ENCODE data around the gene CRIP2.
A peak's percentile ranks its signal among the peaks of the same experiment; 100 is the strongest.

Gene CRIP2

GRCh38 chr14:105499256-105500035 is 24.8 kb downstream of the CRIP2 start:
- no peak for DNase-seq (ENCODE audit: low read depth)

DNA sequence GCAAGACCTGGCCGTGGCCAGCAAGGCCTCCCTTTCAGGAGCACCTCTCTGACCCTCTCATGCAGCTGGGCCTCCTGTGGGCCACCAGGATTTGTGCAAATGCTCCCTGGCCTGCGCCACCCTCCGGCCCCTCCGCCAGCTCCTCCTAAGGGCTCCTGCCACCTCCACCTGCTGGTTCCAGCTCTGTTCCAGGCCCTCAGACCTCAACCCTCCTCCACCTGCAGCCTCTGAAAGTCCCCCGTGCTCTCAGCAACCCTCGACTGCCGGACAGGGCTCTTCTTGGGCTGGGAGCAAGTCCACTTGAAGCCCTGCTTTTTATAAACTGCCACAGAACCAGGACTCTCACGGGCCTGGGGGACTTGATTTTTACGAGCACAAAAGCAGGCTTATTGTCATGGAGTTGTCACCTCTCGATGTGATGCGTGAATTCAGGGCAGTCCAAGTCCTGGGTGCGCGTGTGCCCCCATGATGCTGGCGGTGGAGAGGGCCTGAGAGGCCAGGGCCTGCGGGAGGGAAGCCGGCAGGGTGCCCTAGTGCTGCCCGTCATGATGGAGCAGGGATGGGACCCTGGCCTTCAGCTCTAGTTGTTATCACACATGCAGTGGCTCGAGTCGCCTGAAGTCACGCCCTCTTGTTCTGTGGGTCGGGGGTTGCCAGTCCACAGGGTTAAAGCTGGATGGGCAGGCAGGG is 25.6 kb downstream of the CRIP2 start:
- no peak for DNase-seq (ENCODE audit: low read depth)

DNA sequence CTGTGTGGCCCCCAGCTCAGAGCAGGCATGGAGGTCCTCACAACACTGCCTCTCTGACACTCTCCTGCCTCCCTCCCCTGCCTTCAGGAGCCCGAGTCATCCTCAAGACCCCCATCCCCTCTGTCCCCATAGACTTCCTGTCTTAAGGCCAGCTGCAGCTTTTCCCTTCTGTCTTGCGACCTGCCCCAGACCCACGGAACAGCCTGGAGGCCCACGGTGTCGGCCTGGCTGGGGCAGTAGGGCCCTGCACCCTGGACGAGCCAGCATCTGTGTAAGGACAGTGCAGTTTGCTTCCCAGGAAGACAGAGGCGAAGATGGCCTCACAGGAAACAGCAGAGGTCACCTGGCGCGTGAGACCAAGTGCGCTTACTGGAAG is 26.1 kb downstream of the CRIP2 start:
- DNase-seq (ENCODE audit: low read depth), result no peak

DNA sequence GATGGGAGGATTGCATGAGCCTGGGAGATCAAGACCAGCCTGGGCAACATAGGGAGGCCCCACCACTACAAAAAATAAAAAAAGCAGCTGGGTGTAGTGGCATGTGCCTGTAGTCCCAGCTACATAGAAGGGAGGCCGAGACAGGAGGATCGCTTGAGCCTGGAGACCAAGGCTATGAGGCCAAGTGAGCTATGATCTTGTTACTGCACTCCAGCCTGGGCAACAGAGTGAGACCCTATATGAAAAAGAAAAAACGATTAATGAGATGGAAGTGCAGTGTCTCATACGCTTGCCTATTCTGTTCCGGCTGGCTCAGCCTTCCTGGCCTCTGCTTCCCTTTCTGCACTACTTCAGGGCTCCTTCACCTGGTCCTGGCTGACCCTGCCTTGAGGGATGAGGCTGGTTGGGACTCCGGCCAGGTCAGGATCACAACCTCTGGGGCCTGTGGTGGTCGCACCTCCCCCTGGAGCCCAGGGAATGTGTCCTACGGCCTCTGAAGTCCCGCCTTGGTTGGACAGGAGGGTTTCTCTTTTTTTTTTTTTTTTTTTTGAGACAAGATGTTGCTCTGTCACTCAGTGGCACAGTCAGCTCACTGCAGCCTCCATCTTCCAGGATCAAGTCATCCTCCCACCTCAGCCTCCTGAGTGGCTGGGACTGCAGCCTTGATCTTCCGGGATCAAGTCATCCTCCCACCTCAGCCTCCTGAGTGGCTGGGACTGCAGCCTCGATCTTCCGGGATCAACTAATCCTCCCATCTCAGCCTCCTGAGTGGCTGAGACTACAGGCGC is 27.1 kb downstream of the CRIP2 start:
- no peak for DNase-seq (ENCODE audit: low read depth)

- no peak for DNase-seq (ENCODE audit: low read depth)
Observed at GRCh38 chr14:105502446-105503295, 28.1 kb downstream of the CRIP2 start.

DNA sequence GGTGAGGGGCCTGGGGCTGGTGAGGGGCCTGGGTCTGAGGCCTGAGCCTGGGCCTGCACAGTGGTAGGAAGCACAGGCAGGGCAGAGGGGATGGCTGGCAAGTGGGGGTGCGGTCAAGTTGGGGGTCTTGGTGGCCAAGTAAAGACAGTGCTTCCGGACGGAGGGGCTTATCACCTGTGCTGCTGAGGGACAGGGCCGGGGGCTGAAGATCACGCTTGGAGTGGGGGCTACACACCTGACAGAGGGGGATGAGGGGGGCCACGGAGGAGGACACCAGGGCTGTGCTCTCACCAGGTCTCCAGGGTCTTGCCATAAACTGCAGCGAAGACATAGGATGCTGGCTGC is 28.6 kb downstream of the CRIP2 start:
- no peak for DNase-seq (ENCODE audit: low read depth)

- no peak for DNase-seq (ENCODE audit: low read depth)
Observed at GRCh38 chr14:105503935-105504692, 29.5 kb downstream of the CRIP2 start.

DNA sequence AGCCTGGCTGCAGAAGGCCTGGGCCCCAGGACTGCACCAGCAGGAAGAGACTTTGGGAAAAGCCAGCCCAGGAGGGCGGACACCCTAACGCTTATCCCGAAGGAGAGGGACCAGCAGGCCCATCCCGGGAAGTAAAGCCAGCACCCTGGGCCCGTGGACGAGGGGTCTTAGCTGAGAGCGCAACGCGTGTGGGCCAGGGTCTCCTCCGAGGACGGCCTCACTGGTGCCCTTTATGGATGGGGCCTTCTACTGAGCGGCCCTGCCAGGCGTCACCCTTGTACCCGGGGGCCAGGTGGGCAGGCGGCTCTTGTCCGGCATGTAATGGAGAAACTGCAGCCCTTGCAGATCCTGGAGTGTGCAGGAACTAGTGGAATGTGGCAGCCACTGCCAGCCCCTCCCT is 30.5 kb downstream of the CRIP2 start:
- DNase-seq (ENCODE audit: low read depth), result no peak

DNA sequence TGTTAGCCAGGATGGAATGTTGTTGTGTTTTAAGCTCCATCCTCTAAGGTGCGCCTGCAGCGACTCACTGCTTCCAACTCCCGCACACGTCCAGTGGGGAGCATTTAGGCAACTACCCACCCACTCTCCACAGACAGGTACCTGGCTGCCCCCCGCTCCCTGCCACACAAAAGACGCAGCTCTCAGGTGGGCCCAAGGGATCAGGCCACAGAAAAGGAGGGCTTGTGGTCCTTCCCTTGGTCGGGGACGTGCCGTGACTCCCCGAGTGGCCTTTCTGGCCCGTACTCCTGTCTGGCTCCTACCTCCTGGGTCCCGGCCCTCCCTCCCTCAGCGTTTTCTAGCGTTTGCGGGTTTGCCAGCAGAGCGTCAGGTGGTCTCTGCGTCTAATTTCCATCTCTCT is 32.6 kb downstream of the CRIP2 start:
- DNase-seq (ENCODE audit: low read depth), result no peak

DNA sequence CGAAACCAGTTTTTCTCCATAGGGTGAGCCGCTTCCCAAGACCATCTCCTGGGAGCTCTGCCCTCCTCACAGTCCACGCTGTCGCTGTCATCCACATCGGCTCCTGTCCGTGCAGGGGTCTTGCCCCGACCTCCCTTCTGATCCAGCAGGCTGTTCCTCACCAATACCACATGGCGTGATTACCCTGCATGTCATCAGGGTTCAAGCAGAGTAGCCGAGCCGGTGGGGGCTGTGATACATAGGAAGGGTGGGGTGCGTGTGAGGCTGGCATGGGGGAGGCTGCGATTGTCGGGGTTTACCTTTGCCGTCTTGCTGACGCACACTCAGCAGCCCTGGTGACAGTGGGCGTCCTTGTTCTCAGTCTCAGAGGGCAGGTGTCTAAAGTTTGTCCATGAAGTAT is 33.4 kb downstream of the CRIP2 start:
- DNase-seq (ENCODE audit: low read depth), result no peak

GRCh38 chr14:105508601-105509000 is 34.0 kb downstream of the CRIP2 start:
- DNase-seq (ENCODE audit: low read depth), result no peak

DNA sequence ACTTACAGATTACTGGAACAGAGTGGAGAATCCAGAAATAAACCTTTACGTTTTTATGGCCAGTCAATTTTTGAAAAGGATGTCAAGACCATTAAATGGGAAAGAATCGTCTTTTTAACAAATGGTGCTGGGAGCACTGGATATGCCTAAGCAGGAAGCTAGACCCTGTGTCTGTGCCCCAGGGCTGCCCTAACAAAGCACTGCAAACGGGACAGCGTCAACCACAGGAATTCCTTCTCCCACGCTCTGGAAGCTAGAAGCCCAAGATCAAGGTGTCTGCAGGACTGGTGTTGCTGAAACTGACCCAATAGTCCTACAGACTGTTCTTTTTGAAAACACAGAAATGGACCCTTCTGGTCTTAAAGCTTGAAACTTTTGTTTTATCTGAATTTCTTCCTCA is 42.5 kb downstream of the CRIP2 start:
- DNase-seq (ENCODE audit: low read depth), result no peak

DNA sequence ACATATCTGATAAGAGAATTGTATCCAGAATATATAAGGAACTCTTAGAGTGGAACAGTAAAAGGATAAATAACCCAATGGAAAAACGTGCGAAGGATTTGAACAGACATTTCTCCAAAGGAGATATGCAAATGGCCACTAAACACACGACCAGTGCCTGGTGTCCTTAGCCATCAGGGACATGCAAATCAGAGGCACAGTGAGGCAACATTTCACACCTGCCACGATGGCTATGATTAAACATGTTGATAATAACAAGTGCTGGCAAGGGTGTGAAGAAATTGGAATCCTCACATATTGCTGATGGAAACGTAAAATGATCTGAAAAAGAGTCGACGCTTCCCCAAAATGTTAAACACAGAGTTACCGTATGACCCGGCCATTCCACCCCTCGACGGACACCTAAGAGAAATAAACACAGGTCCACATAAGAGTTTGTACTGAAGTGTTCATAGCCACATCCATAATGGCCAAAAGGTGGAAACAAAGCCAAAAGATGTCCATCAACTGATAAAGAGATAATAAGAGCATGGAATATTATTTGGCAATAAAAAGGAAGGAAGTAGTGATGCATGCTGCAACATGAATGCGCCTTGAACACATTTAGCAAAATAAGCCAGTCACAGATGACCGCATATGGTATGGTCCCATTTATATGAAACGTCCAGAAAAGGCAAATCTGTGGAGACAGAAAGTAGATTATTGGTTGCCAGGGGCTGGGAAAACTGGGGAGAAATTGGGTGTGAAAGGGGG is 45.5 kb downstream of the CRIP2 start:
- DNase-seq (ENCODE audit: low read depth), result no peak

GRCh38 chr14:105525326-105525725 is 50.7 kb downstream of the CRIP2 start:
- DNase-seq (ENCODE audit: low read depth), result no peak

DNA sequence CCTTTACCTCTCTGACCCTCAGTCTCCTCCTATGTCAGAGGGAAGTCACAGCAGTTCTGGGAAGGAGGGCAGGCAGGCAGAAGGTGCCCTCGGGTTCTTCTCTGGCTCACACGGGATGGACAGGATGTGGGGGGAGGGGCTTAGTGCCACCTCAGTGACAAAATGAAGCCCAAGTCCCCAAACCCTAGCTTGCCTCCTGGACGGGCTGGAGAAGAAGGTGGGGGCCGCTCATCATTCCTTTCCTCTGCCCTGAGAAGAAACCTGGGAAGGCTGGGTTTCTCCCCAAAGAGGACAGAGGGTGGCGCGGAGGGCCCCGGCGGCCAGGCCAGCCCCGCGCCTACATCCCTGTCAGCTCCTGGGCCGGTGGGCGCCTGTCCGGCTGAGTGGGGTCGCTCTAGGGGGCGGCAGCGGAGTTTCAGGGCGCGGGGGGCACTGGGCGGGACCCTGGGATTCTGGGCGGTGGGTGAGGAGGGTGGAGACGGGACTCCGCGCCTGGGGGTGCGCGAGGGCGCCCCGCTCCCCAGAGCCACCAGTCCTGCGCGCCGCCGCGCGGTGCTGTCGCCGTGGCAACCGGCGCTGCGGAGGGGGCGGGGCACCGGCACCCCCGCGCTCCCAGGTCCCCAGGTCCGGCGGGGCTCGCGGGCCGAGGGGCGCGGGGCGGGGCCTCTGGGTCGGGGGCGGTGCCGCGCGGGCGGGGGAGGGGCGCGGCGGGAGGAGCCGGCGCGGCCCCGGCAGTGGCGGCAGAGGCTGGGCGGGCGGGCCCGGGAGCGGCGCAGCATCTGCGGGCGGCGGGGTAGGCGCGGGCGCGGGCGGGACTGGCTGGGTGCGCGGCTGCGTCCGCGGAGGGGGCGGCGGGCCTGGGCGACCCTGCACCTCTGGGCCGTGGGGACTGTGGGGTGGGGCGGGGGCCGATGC is 51.5 kb downstream of the CRIP2 start, which contains the start of gene TMEM121:
Gene TMEM121, plus strand, starts transcription at position 723 of the 915 bp plus-strand sequence. CDS start 2,252 bp downstream, outside the sequence.
- no peak for DNase-seq (ENCODE audit: low read depth)

DNA sequence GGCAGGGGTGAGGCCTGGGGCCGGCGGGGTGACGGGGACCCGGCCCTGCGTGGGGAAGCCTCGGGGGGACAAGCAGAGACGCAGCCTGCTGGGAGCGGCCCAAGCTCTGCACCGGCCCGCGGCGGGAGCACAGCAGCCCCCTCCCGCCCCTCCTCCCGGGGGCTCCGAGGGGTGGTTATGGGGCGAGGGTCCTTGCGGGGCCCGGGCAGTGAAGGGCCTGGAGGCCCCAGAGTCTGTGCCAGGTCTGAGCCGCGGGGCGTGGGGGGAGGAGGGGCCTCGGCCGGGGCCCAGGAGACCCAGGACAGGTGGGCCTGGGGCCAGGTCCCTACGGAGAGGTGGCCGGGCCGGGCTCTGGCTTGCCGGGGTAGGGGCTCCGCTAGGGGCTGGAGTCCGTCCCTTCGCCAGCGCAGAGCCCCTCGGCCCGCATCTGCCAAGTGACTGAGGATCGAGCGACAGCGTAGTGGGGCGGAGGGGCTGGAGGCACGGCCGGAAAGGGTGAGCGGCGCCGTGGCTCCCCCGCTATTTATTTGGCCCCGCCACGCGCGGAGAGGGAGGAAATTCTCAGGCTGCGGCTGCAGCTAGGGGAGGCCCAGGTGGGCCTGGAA is 52.3 kb downstream of the CRIP2 start:
- DNase-seq (ENCODE audit: low read depth), result no peak

DNA sequence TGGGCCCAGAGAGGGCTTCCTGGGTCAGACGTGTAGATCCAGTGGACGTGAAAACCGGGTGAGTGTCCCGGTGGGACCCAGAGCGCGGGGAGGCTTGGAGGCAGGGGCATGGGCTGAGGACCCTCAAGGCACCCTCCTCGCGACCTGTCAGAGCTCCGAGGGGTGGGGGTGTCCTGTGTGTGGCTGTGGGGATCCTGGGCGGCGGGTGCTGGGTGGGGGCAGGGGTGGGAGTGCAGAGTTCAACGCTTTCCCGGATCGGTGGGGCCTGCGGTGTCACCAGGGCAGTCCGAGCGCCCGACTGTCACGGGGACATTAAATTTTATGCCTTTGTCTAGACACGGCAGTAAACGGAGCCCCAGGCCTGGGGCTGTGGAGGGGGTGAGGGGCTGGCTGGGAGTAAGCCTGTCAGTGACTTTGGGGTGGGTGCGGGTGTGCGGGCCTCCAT is 52.8 kb downstream of the CRIP2 start:
- DNase-seq (ENCODE audit: low read depth), result no peak

DNA sequence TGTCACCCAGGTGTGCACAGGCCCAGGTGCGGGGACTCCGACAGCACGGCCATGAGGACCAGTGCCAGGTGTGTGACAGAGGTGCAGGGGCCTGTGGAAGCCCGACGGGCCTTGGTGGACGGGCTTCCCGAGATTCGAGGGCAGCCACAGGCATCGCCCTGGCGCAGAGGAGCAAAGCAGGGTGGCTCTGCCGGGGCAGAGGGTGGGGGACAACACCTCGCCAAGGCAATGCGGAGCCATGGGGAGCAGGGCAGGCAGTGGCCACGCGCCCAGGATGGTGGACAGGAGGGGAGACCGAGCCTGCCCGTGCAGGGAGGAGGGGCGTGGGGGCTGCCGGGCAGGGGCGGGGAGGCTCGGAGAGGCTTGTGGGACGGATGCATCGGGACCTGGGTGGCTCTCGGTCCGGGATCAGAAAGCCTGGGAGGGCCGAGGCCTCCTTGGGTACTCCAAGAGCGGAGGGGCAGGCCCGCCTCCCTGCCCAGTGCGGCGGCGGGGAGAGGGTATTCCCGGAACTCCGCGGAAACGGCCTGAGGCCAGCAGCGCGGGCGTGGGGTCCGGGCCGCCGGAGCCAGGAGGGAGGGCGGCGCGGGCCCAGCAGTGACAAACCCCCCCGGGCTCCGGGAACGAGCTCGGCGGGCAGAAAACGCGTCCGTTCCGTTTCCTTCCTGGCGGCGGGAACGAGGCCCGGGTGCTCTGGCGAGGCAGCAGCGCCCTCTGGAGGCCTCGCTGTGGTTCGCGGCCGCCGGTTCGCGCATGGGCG is 53.4 kb downstream of the CRIP2 start:
- DNase-seq (ENCODE audit: low read depth), result peak; percentile 54
